Activated naive CD8-positive, alpha-beta T cell treated with anti-CD3 and anti-CD28 coated beads, Interleukin-2, amount 50 U/mL, for 24 hours (primary cell): Measurements from ENCODE around the gene DRD1.

Source experiments
- ATAC-seq: fragments of 150-1000 bp; cut with Tn5 transposase; one replicate; pipeline ENCODE4 v1.10.0; 2021
- DNase-seq: peaks from one replicate; pipeline ENCODE4 v3.0.0; 2021
- H3K27ac Mint-ChIP-seq: one replicate; pipeline ENCODE4 v1.8.0; 2021; ENCODE audit warnings: mild to moderate bottlenecking, mixed read lengths
- H3K27me3 Mint-ChIP-seq: one replicate; pipeline ENCODE4 v1.8.0; 2021; ENCODE audit warnings: mixed read lengths
- H3K36me3 Mint-ChIP-seq: one replicate; pipeline ENCODE4 v1.8.0; 2021; ENCODE audit warnings: low read depth, mixed read lengths
- H3K4me1 Mint-ChIP-seq: one replicate; pipeline ENCODE4 v1.8.0; 2021; ENCODE audit warnings: mixed read lengths
- H3K4me3 Mint-ChIP-seq: one replicate; pipeline ENCODE4 v1.8.0; 2021; ENCODE audit warnings: mild to moderate bottlenecking, moderate library complexity, mixed read lengths
- H3K9me3 Mint-ChIP-seq: one replicate; pipeline ENCODE4 v1.8.0; 2021; ENCODE audit warnings: mixed read lengths

Gene DRD1

GRCh38 chr5:175477440-175477839 is 33.5 kb upstream of the DRD1 start:
- peaks cover 36% of the 10 kb centered on the region for H3K36me3 Mint-ChIP-seq
- no peak for ATAC-seq
- no peaks in the 10 kb centered on the region for H3K9me3 Mint-ChIP-seq
- H3K4me3 Mint-ChIP-seq, result peak overlapping the region; percentile 74
- no peak for DNase-seq
- H3K4me1 Mint-ChIP-seq, result peaks cover 48% of the 10 kb centered on the region
- no peak overlapping the region for H3K27ac Mint-ChIP-seq
- H3K27me3 Mint-ChIP-seq, result peaks cover 1% of the 10 kb centered on the region

GRCh38 chr5:175475248-175475647 is 31.3 kb upstream of the DRD1 start:
- H3K4me1 Mint-ChIP-seq, result peaks cover 39% of the 10 kb centered on the region
- DNase-seq, result no peak
- H3K9me3 Mint-ChIP-seq, result no peaks in the 10 kb centered on the region
- peaks cover 1% of the 10 kb centered on the region for H3K27me3 Mint-ChIP-seq
- H3K4me3 Mint-ChIP-seq, result no peak overlapping the region
- H3K36me3 Mint-ChIP-seq, result peaks cover 14% of the 10 kb centered on the region
- no peak for ATAC-seq
- H3K27ac Mint-ChIP-seq, result peak overlapping the region; percentile 17

GRCh38 chr5:175472378-175472777 is 28.4 kb upstream of the DRD1 start:
- DNase-seq, result no peak
- Mint-ChIP-seq H3K36me3 (no peaks in the 10 kb centered on the region), H3K27ac (no peak overlapping the region), H3K4me3 (no peak overlapping the region), H3K9me3 (no peaks in the 10 kb centered on the region), H3K27me3 (peaks cover 1% of the 10 kb centered on the region), H3K4me1 (peaks cover 27% of the 10 kb centered on the region)
- ATAC-seq, result no peak

- Mint-ChIP-seq H3K4me3 (no peak overlapping the region), H3K27ac (peak overlapping the region; percentile 66), H3K36me3 (no peaks in the 10 kb centered on the region), H3K9me3 (no peaks in the 10 kb centered on the region), H3K4me1 (peaks cover 27% of the 10 kb centered on the region), H3K27me3 (peaks cover 1% of the 10 kb centered on the region)
- ATAC-seq, result peak; percentile 97
- peak; percentile 64 for DNase-seq
These were observed 27.6 kb upstream of the DRD1 start for GRCh38 chr5:175471628-175472027.

GRCh38 chr5:175471196-175471595 is 27.2 kb upstream of the DRD1 start:
- ATAC-seq (peak; percentile 1), DNase-seq (no peak)
- H3K9me3 Mint-ChIP-seq, result no peaks in the 10 kb centered on the region
- H3K27ac Mint-ChIP-seq, result peak overlapping the region; percentile 66
- H3K27me3 Mint-ChIP-seq, result peaks cover 1% of the 10 kb centered on the region
- H3K4me1 Mint-ChIP-seq, result peaks cover 23% of the 10 kb centered on the region
- H3K36me3 Mint-ChIP-seq, result no peaks in the 10 kb centered on the region
- H3K4me3 Mint-ChIP-seq, result no peak overlapping the region

GRCh38 chr5:175470781-175471180 is 26.8 kb upstream of the DRD1 start:
- ATAC-seq (no peak), DNase-seq (no peak)
- peaks cover 1% of the 10 kb centered on the region for H3K27me3 Mint-ChIP-seq
- H3K36me3 Mint-ChIP-seq, result no peaks in the 10 kb centered on the region
- no peak overlapping the region for H3K4me3 Mint-ChIP-seq
- H3K9me3 Mint-ChIP-seq, result no peaks in the 10 kb centered on the region
- H3K4me1 Mint-ChIP-seq, result peaks cover 21% of the 10 kb centered on the region
- H3K27ac Mint-ChIP-seq, result no peak overlapping the region

GRCh38 chr5:175469916-175470315 is 25.9 kb upstream of the DRD1 start:
- DNase-seq (no peak), ATAC-seq (no peak)
- Mint-ChIP-seq H3K36me3 (no peaks in the 10 kb centered on the region), H3K27me3 (peaks cover 1% of the 10 kb centered on the region), H3K4me3 (no peak overlapping the region), H3K4me1 (peaks cover 29% of the 10 kb centered on the region), H3K9me3 (no peaks in the 10 kb centered on the region), H3K27ac (no peak overlapping the region)

GRCh38 chr5:175468892-175469291 is 24.9 kb upstream of the DRD1 start:
- no peak overlapping the region for H3K27ac Mint-ChIP-seq
- H3K27me3 Mint-ChIP-seq, result no peaks in the 10 kb centered on the region
- DNase-seq (no peak), ATAC-seq (no peak)
- H3K4me1 Mint-ChIP-seq, result peaks cover 35% of the 10 kb centered on the region
- no peaks in the 10 kb centered on the region for H3K36me3 Mint-ChIP-seq
- no peak overlapping the region for H3K4me3 Mint-ChIP-seq
- no peaks in the 10 kb centered on the region for H3K9me3 Mint-ChIP-seq

- Mint-ChIP-seq H3K27ac (no peak overlapping the region), H3K9me3 (no peaks in the 10 kb centered on the region), H3K27me3 (no peaks in the 10 kb centered on the region), H3K4me3 (no peak overlapping the region), H3K36me3 (no peaks in the 10 kb centered on the region), H3K4me1 (peaks cover 35% of the 10 kb centered on the region)
- DNase-seq (no peak), ATAC-seq (no peak)
These were observed 24.2 kb upstream of the DRD1 start for GRCh38 chr5:175467983-175468690.

GRCh38 chr5:175466700-175467318 is 22.8 kb upstream of the DRD1 start:
- no peaks in the 10 kb centered on the region for H3K9me3 Mint-ChIP-seq
- no peak overlapping the region for H3K27ac Mint-ChIP-seq
- peaks cover 24% of the 10 kb centered on the region for H3K4me1 Mint-ChIP-seq
- H3K27me3 Mint-ChIP-seq, result no peaks in the 10 kb centered on the region
- no peaks in the 10 kb centered on the region for H3K36me3 Mint-ChIP-seq
- no peak for DNase-seq
- ATAC-seq, result no peak
- H3K4me3 Mint-ChIP-seq, result no peak overlapping the region

- no peaks in the 10 kb centered on the region for H3K36me3 Mint-ChIP-seq
- H3K4me3 Mint-ChIP-seq, result no peak overlapping the region
- no peaks in the 10 kb centered on the region for H3K9me3 Mint-ChIP-seq
- H3K4me1 Mint-ChIP-seq, result peaks cover 17% of the 10 kb centered on the region
- no peak for DNase-seq
- H3K27ac Mint-ChIP-seq, result no peak overlapping the region
- no peak for ATAC-seq
- H3K27me3 Mint-ChIP-seq, result no peaks in the 10 kb centered on the region
These were observed 21.3 kb upstream of the DRD1 start for GRCh38 chr5:175465282-175465681.

GRCh38 chr5:175464942-175465233 is 20.9 kb upstream of the DRD1 start:
- Mint-ChIP-seq H3K36me3 (no peaks in the 10 kb centered on the region), H3K27ac (no peak overlapping the region), H3K4me3 (no peak overlapping the region), H3K9me3 (no peaks in the 10 kb centered on the region), H3K4me1 (peaks cover 17% of the 10 kb centered on the region), H3K27me3 (no peaks in the 10 kb centered on the region)
- ATAC-seq (no peak), DNase-seq (no peak)

- Mint-ChIP-seq H3K9me3 (no peaks in the 10 kb centered on the region), H3K4me3 (no peak overlapping the region), H3K27me3 (no peaks in the 10 kb centered on the region), H3K4me1 (peaks cover 17% of the 10 kb centered on the region), H3K27ac (no peak overlapping the region), H3K36me3 (no peaks in the 10 kb centered on the region)
- peak; percentile 76 for DNase-seq
- peak; percentile 96 for ATAC-seq
These were observed 20.3 kb upstream of the DRD1 start for GRCh38 chr5:175464074-175464941.

GRCh38 chr5:175463641-175464040 is 19.7 kb upstream of the DRD1 start:
- Mint-ChIP-seq H3K36me3 (no peaks in the 10 kb centered on the region), H3K27ac (no peak overlapping the region), H3K9me3 (no peaks in the 10 kb centered on the region), H3K4me1 (peaks cover 17% of the 10 kb centered on the region), H3K4me3 (no peak overlapping the region), H3K27me3 (no peaks in the 10 kb centered on the region)
- no peak for ATAC-seq
- DNase-seq, result no peak

- Mint-ChIP-seq H3K4me3 (no peak overlapping the region), H3K27ac (no peak overlapping the region), H3K4me1 (peaks cover 26% of the 10 kb centered on the region)
These were observed 17.4 kb upstream of the DRD1 start for GRCh38 chr5:175461370-175461769.

More at GRCh38 chr5:175461370-175461769, 17.4 kb upstream of the DRD1 start:
- Mint-ChIP-seq H3K36me3 (no peaks in the 10 kb centered on the region), H3K27me3 (no peaks in the 10 kb centered on the region), H3K9me3 (no peaks in the 10 kb centered on the region)
- DNase-seq (no peak), ATAC-seq (no peak)
